Frontal cortex (tissue), 4 donors: Measurements from ENCODE around the gene RPS2. TPM values are rescaled to one million over a fixed set of nuclear protein-coding genes. Genes with fewer than 3 reads are reported as not detected.
"Not testable (repeated sequence)": the region's sequence is repeated elsewhere in the genome, so short reads cannot be mapped to it uniquely, and the experiment has no call there.

Experiments
- DNase-seq, 2 donors: peaks; one replicate each; pipeline ENCODE4 v3.0.0; 2012; ENCODE audit warnings: low spot score in 2 of 2
- FAIRE-seq: peaks from 2 replicates; lab custom pipeline; 2012; peaks lifted over from hg19 to GRCh38; lab: Jason Lieb, UNC
- total RNA-seq: library from RNA; depleted of rRNA; stranded (reverse); fragments of >200 nt; gene quantifications from one replicate; pipeline ENCODE4 v1.2.3, GENCODE V29; 2014
- donor health status: control.
- donor health status: control.
- donor health status: control.

The RPS2 gene
- total RNA-seq, 1 donor from 2014 or later = 1,930 TPM

GRCh38 chr16:1946495-1947368 lies 17.9 kb downstream of the RPS2 start:
- no peak for DNase-seq
- FAIRE-seq = no peak

- FAIRE-seq (no peak), DNase-seq (no peak)
These were observed 18.9 kb downstream of the RPS2 start for GRCh38 chr16:1945559-1946391.

- DNase-seq (no peak), FAIRE-seq (no peak)
These were observed 19.9 kb downstream of the RPS2 start for GRCh38 chr16:1944612-1945199.

GRCh38 chr16:1942810-1943726 lies 21.6 kb downstream of the RPS2 start, which contains the start of gene MSRB1:
Gene MSRB1, minus strand, starts transcription at chr16:1943199. Its CDS starts 43 bp downstream, at chr16:1943156.
- DNase-seq (peak; percentile 99 to 100), FAIRE-seq (peak; percentile 8)

GRCh38 chr16:1942047-1942809 lies 22.4 kb downstream of the RPS2 start:
- DNase-seq (no peak), FAIRE-seq (no peak)

- FAIRE-seq (no peak), DNase-seq (no peak)
These were observed 23.2 kb downstream of the RPS2 start for GRCh38 chr16:1941162-1942046.

- FAIRE-seq = no peak
These were observed 24.1 kb downstream of the RPS2 start for GRCh38 chr16:1940273-1941161.

GRCh38 chr16:1939833-1940232 lies 24.8 kb downstream of the RPS2 start:
- DNase-seq, FAIRE-seq: not testable (repeated sequence)

More at GRCh38 chr16:1940273-1941161, 24.1 kb downstream of the RPS2 start:
- no peak for DNase-seq

- no peak for FAIRE-seq
- no peak for DNase-seq
These were observed 25.7 kb downstream of the RPS2 start for GRCh38 chr16:1938910-1939309.

GRCh38 chr16:1938316-1938715 lies 26.3 kb downstream of the RPS2 start:
- DNase-seq = no peak
- no peak for FAIRE-seq

GRCh38 chr16:1936945-1937479 lies 27.6 kb downstream of the RPS2 start:
- FAIRE-seq = no peak
- DNase-seq = no peak

- DNase-seq = no peak
- no peak for FAIRE-seq
These were observed 31.4 kb downstream of the RPS2 start for GRCh38 chr16:1933097-1933661.

- DNase-seq (no peak), FAIRE-seq (no peak)
These were observed 32.3 kb downstream of the RPS2 start for GRCh38 chr16:1932050-1933028.

- FAIRE-seq = no peak
- DNase-seq = no peak
These were observed 34.3 kb downstream of the RPS2 start for GRCh38 chr16:1930338-1930720.
